Pancreas (tissue), 10 donors: ENCODE measurements around the gene TRNP1. TPM values are rescaled to one million over a fixed set of nuclear protein-coding genes. Genes with fewer than 3 reads are reported as not detected.

Source experiments
- ATAC-seq, 4 donors: fragments of 200-7000 bp; cut with Tn5 transposase; one replicate each; pipeline versions ENCODE4 v1.8.0 to v1.9.1; 2020; ENCODE audit warnings: mild to moderate bottlenecking in 4 of 4, moderate library complexity in 4 of 4
- DNase-seq, 6 donors: peaks; one replicate each; pipeline ENCODE4 v3.0.0-alpha.2; 2020
- FAIRE-seq: peaks from 2 replicates; lab custom pipeline; 2012; peaks lifted over from hg19 to GRCh38; lab: Jason Lieb, UNC
- H3K27ac ChIP-seq, 4 donors: fragments of 200-600 bp; sonication (generic); 1 replicate in 3 of 4; 2 replicates in 1 of 4; pipeline versions ENCODE4 v1.5.0 to v1.8.0; 2020
- H3K27me3 ChIP-seq, 4 donors: fragments of 200-600 bp; one replicate each; pipeline ENCODE4 v1.8.0; 2021
- H3K36me3 ChIP-seq, 3 donors: fragments of 200-600 bp; sonication (generic) in 1 of 3; one replicate each; pipeline versions ENCODE4 v1.5.0 to v1.8.0; 2020 to 2021
- H3K4me1 ChIP-seq, 3 donors: fragments of 200-600 bp; one replicate each; pipeline ENCODE4 v1.8.0; 2021
- H3K4me3 ChIP-seq, 4 donors: fragments of 200-600 bp; sonication (generic) in 2 of 4; one replicate each; pipeline versions ENCODE4 v1.5.0 to v1.8.0; 2020 to 2021
- H3K9me3 ChIP-seq, 4 donors: fragments of 200-600 bp; one replicate each; pipeline ENCODE4 v1.8.0; 2021
- CTCF ChIP-seq, 4 donors: fragments of 200-600 bp; sonication (generic) in 3 of 4; IDR thresholded peaks; one replicate each; pipeline versions ENCODE4 v1.5.0 to v1.8.0; 2021; ENCODE audit warnings: antibody characterized with exemption in 4 of 4
- WGBS, 2 donors: extraction: QIAGEN DNeasy Blood & Tissue Kit; methylation state at CpG; one replicate each; pipeline ENCODE4 v1.1.7; 2013; 5-methylcytosine and 5-hydroxymethylcytosine counted together
- intact Hi-C, 3 donors: fragments of 100-400 bp; cut with DNase I; formaldehyde crosslinking; loops; one replicate each; pipeline versions ENCODE4 v1.11.1 to v1.14.2; 2022
- polyA plus RNA-seq, 2 donors: library from polyadenylated mRNA; stranded (reverse); fragments of 200-250 nt; gene quantifications; one replicate each; pipeline ENCODE4 v1.2.3, GENCODE V29; 2013
- total RNA-seq, 6 donors: library from RNA; stranded (reverse); fragmentation: NEBNext Ultra II Directional in 4 of 6; extraction: Animal tissue kit (Norgen Biotek cat#: 25700) in 4 of 6; gene quantifications; one replicate each; pipeline versions ENCODE4 v1.2.1 to v1.2.4, GENCODE V29; 2021 to 2023
- donor health status: healthy with polysubstance abuse.
- donor health status: DM: no; HTN: no; CAD: no; lungs with moderate emphysema.
- donor health status: DM: no; HTN: no; CAD: no.
- donor health status: control.
- donor health status: control.
- donor health status: Bipolar disorder and iron deficiency.
- donor health status: DM: yes; HTN: yes; CAD: no.
- donor health status: DM: no; HTN: no; CAD: no.
- donor health status: DM: no; HTN: no; CAD: no.
- donor health status: DM: yes; HTN: yes; CAD: no.

The TRNP1 gene
- total and polyA plus RNA-seq, 8 donors: 10.4 to 48.2 (median 26.9) TPM

DNA sequence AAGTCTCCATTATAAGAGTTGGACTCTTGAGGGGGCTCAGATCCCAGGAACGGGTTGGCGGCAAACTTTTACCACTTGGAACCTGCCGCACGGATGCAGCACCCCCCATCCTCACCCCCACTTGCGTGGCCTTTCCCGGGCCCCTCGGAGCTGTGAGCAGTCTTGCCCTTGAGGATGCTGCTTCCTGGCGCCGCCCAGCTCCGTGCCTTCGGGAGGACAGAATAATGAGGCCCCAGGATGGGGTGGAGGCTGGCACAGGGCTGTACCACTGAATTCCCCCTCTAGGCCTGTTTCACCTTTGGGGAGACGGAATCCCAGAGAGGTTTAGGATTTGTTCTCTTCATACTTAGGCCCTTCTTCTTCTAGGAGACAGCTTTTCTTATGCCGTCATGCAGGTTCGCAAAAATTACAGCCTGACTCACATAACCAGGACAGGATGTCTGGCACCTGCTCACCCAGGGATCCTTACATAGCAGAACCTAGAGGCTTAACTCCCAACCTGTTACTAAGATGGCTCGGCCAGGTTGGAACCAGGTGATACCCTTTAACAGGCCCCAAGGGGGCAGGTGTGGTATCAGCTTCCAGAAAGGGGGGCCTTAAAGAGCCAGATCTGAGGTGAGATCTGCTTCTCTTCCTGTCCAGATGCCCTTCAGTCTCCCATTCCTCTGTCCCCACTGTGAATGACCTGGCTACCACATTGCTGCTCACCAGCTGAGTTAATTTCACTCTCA is 1.5 kb downstream of the TRNP1 start:
- ATAC-seq (no peak), DNase-seq (peak in 1 of 6 donors; percentile 37), FAIRE-seq (no peak)
- intact Hi-C loops: no loop called here
- no peak for TF ChIP-seq CTCF (IDR thresholded peaks at IDR 0.05)
- H3K4me3 ChIP-seq: peak overlapping the region; percentile 48 to 93 (median 68)
- peaks cover 9 to 34% (median 13%) of the 10 kb centered on the region in 3 donors for H3K4me1 ChIP-seq
- H3K36me3 ChIP-seq: no peaks in the 10 kb centered on the region
- WGBS, 2 donors: 40 to 42% methylated on average over 14 to 15 of the region's 15 CpGs
- H3K9me3 ChIP-seq: no peaks in the 10 kb centered on the region
- H3K27ac ChIP-seq: peak overlapping the region in 2 of 4 donors; percentile 62 to 79
- H3K27me3 ChIP-seq: no peaks in the 10 kb centered on the region

- DNase-seq (peak in 1 of 6 donors; percentile 14), FAIRE-seq (no peak), ATAC-seq (no peak)
- H3K9me3 ChIP-seq: no peaks in the 10 kb centered on the region
- peak overlapping the region in 2 of 4 donors; percentile 2 to 62 for H3K27ac ChIP-seq
- H3K27me3 ChIP-seq: no peaks in the 10 kb centered on the region
- H3K4me3 ChIP-seq: peak overlapping the region in 1 of 4 donors; percentile 93
- TF ChIP-seq CTCF (IDR thresholded peaks at IDR 0.05): no peak
- H3K36me3 ChIP-seq: no peaks in the 10 kb centered on the region
- intact Hi-C loops: no loop called here
- H3K4me1 ChIP-seq: peaks cover 3 to 32% (median 3%) of the 10 kb centered on the region in 3 donors
- WGBS, 2 donors: 62 to 74% methylated on average over 1 of the region's 1 CpG
Measured at GRCh38 chr1:26996024-26996423, 2.5 kb downstream of the TRNP1 start.

DNA sequence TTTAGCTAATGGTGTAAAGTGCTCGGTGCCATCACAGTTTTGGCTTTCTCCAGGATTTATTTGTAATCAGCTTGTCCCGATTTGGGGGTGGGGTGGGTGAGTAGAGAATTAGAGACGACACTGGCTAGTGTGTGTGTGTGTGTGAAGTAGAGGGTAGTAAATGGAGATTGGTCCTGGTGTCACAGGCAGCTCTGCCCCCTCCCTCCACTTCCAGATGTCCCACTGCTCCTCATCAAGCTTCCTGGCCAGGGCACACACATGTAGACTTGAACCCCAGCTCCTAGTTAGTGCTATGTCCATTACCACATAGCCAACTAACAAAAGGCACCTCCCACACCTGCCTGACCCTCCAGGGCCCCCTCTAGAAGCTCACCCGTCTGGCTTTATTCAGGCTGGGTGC is 3.2 kb downstream of the TRNP1 start:
- no peaks in the 10 kb centered on the region for H3K36me3 ChIP-seq
- FAIRE-seq: no peak
- ATAC-seq: no peak
- peak in 1 of 6 donors; percentile 13 for DNase-seq
- peak overlapping the region in 1 of 4 donors; percentile 93 for H3K4me3 ChIP-seq
- WGBS, 2 donors: 75 to 77% methylated on average over 4 of the region's 4 CpGs
- peaks cover 0 to 25% (median 0%) of the 10 kb centered on the region in 3 donors for H3K4me1 ChIP-seq
- TF ChIP-seq CTCF (IDR thresholded peaks at IDR 0.05): no peak
- no peaks in the 10 kb centered on the region for H3K27me3 ChIP-seq
- intact Hi-C loops: no loop called here
- H3K9me3 ChIP-seq: no peaks in the 10 kb centered on the region
- H3K27ac ChIP-seq: no peak overlapping the region

- no peak overlapping the region for H3K4me3 ChIP-seq
- FAIRE-seq (no peak), DNase-seq (peak in 1 of 6 donors; percentile 23), ATAC-seq (no peak)
- peaks cover 0 to 19% (median 0%) of the 10 kb centered on the region in 3 donors for H3K4me1 ChIP-seq
- TF ChIP-seq CTCF (IDR thresholded peaks at IDR 0.05): no peak
- intact Hi-C loops: no loop called here
- no peaks in the 10 kb centered on the region for H3K9me3 ChIP-seq
- WGBS, 2 donors: 83 to 85% methylated on average over 11 of the region's 11 CpGs
- no peaks in the 10 kb centered on the region for H3K36me3 ChIP-seq
- H3K27ac ChIP-seq: peak overlapping the region; percentile 41 to 67 (median 50)
- H3K27me3 ChIP-seq: no peaks in the 10 kb centered on the region
Measured at GRCh38 chr1:26998429-26999300, 5.2 kb downstream of the TRNP1 start.
